Dermis microvascular lymphatic vessel endothelial cell (primary cell): ENCODE data around the gene DDX10. TPM values are rescaled to one million over a fixed set of nuclear protein-coding genes. Genes with fewer than 3 reads are reported as not detected.
A peak's percentile ranks its signal among the peaks of the same experiment; 100 is the strongest.
"Not testable (repeated sequence)": the region's sequence is repeated elsewhere in the genome, so short reads cannot be mapped to it uniquely, and the experiment has no call there.

Experiments used
- DNase-seq, 2 donors: peaks; one replicate each; pipeline versions ENCODE4 v3.0.0 to v3.0.0-alpha.2; 2010; ENCODE audit warnings: low read depth in 2 of 2
- total RNA-seq: library from RNA; depleted of rRNA; stranded (reverse); fragments of >200 nt; gene quantifications from 2 replicates; pipeline ENCODE4 v1.2.1, GENCODE V29; 2014

Gene DDX10
- total RNA-seq, 1 donor from 2014 or later, result 48.9 TPM

DNA sequence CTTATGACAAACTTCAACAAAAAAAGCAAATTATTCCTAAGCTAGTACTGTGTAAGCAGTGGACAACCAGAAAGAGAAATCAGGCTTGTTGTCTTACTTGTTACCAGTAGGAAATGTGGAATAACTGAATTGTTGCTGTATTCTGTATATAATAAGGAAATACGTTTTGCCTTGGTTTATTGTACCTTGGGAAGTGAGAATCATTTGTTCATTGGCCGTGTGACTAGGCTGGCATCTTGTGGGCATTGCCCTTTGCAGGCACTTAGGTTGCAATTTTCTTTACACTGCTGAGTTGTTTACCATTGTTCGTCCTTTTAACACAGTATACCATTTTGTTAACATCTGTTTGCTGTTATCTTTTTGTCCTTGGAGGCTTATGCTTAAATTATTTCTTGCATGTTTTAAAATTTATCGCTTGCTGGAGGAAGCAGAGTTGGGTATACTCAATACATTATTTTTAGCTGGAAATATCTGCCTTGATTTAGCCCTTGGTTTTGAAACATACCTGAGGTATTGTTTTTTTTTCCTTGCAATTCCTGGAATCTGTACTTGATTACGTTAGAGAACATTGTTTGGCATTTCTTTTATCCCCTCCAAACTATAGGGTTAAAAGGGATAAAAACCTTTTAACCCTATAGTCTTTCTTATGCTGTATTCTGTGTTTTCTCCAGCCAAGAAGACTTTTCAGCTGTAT lies 109.3 kb downstream of the DDX10 start:
- DNase-seq, result no peak

DNA sequence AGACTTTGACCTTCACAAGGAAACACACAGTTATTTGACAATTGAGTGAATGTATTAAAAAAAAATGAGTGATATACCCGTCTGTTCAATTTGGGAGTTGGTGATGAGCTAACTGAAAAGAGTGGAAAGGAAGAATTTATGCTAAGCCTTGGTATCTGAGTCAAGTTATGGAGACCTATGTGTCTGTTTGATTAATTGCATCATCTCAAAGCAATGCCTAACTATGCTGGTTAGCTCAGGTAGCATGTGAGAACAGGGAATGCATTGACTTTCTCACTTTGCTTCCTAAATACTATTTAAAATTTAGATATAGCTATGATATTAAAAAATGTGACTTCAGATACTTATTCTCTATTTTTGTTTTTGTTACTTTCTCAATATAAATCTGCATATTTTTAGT lies 110.5 kb downstream of the DDX10 start:
- DNase-seq, result no peak

- not testable (repeated sequence) for DNase-seq
These were observed 114.3 kb downstream of the DDX10 start for GRCh38 chr11:108779147-108779546.

- DNase-seq, result no peak
These were observed 115.2 kb downstream of the DDX10 start for GRCh38 chr11:108780119-108780518.

DNA sequence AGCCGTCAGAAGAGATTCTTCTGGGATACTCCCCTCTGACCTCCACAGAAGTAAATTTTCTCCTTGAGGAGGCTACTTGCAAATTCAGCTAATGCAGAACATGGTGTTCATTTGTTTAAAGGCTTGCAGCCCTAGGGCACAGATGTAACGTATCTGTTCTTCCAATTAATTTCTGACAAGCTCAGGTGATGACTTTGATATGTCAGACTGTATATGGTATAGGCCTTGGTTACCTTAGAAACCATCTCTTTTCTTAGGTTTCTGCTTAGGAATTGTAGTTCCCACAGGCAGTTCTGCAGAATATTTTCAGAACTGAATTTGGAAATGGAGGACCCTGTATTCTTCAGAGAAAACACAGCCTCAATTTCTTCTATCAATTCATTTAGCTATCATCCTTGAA lies 117.1 kb downstream of the DDX10 start:
- no peak for DNase-seq

- DNase-seq, result no peak
These were observed 121.6 kb downstream of the DDX10 start for GRCh38 chr11:108786281-108786990.

- DNase-seq, result no peak
These were observed 122.2 kb downstream of the DDX10 start for GRCh38 chr11:108787105-108787504.

- DNase-seq, result peak; percentile 47 to 68
These were observed 123.8 kb downstream of the DDX10 start for GRCh38 chr11:108788565-108789199.

DNA sequence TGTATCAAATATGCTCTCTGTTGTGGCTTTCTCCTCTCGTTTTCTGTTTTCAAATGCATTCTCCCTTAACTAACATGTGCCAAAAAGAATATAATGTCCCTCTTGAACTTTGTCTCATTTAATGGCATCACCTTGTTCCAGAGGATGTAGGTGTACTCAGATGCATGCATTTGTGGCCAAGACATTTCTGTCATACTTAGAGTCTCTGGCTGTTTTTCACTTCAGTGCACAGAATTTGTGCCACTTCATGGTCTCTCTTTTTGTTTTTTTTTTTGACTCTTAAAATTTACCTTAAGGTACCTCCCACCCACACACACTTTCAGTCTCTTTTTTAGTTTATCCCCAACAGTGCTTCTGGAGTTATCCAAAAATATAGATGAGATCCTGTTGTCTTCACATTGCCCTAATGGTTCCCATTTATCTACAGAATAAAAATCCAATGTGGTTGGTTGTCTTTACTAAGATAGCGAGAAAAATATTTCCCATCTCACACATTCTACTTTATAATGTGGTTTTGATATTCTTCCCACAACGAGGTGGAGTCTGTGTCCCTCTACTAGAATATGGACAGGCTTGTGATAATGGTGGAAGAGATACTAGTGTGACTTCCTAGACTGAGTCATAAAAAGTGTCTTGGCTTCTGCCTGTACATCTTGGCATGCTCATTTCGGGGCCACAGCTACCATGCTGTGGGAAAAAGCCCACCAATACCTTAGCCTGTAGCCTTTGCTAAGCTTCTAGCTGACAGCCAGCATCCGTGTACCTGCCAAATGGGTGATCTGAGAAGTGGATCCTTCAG lies 125.8 kb downstream of the DDX10 start:
- DNase-seq, result no peak

DNA sequence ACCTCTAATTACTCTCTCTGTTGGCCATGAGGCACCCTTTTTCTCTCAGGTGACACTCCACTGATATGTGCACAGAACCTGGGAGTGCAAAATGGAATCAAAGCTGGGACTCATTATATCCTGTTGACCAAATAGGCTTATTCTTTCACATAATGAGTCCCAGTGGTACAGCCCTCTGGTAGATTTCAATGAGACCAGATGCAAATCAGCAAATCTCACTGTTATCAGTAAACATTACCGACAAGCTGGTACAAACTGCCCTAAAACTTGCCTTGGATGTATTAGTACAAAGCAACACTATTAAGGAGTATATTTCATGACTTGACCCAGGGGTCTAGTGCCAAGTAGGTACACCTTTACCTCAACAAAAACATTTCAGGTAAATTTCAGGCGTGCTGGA lies 128.3 kb downstream of the DDX10 start:
- DNase-seq, result no peak

GRCh38 chr11:108793611-108794010 lies 128.7 kb downstream of the DDX10 start:
- DNase-seq, result no peak

DNA sequence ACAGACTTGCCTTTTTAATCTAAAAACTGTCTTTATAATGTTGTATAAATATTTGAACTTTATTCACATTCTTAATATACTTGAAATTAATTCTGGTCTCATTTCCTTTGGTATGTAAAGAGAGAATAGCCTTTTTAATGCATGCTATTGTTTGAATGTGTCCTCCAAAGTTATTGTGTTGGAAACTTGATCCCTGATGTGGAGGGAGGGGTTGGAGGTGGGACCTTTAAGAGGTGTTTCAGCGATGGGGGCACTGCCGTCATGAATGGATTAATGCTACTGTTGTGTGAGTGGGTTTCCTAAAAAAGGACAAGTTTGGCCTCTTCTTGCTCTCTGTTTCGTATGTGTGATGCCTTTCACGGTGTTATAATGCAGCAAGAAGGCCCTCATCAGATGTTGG lies 131.7 kb downstream of the DDX10 start:
- DNase-seq, result no peak

DNA sequence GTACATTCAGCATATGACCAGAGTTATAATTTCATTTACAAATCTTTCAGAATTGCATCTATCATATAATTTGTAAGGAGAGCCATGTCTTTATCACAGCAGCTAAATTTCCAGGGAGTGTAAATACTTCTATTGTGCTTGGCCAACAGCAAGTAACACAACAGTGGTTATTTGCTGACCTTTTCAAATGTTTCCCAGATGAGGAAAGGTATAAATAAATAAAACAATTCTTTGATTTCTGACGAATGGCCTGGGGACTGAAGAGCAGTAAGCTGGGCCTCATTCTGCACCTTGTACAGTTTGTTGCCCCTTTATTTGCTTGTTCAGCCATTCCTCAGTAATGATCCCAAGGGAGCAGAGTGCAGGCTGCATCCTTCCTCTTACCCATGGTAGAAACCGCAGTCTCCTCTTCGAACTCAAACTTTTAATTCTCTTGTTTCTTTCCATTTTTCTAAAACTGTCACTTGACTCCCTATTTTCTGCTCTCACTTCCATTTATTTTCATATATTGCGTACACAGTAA lies 132.8 kb downstream of the DDX10 start:
- DNase-seq, result no peak

- DNase-seq, result no peak
These were observed 137.6 kb downstream of the DDX10 start for GRCh38 chr11:108802492-108802891.

GRCh38 chr11:108803776-108804175 lies 138.9 kb downstream of the DDX10 start:
- no peak for DNase-seq

DNA sequence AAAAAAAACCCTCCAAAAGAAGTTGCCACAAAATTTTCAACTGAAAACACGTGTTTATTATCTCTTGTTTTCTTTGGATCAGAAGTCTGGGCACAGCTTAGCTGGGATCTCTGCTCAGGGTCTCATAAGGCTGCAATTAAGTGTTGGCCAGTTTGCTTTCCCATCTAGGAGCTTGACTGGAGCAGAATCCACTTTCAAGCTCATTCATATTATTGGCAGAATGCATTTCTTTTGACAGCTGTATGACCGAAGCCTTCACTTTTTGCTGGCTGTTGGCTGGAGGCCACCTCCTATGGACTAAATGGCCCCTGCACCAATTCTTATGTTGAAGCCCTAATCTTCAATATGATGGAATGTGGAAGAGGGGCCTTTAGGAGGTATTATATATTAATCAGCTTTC lies 139.6 kb downstream of the DDX10 start:
- DNase-seq, result no peak

- DNase-seq, result no peak
These were observed 140.2 kb downstream of the DDX10 start for GRCh38 chr11:108805030-108805429.

DNA sequence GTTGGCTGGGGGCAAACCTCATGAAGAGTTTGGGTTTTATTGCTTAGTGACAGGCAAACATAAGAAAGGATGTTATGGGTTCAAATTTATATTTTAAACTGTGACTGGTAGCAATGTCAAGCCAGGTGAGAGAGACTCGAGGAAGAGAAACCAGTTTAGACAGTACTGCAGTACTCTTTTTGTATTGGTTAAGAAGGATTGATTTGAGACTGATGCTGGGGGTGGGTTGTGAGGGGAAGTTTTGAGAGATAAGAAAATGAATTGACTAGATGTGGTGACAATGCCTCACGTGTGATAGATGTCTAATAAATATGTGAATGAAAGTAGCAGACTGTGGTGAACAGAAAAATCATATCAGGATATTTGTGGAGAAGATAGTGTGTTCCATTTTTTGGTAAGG lies 142.4 kb downstream of the DDX10 start:
- DNase-seq, result no peak

DNA sequence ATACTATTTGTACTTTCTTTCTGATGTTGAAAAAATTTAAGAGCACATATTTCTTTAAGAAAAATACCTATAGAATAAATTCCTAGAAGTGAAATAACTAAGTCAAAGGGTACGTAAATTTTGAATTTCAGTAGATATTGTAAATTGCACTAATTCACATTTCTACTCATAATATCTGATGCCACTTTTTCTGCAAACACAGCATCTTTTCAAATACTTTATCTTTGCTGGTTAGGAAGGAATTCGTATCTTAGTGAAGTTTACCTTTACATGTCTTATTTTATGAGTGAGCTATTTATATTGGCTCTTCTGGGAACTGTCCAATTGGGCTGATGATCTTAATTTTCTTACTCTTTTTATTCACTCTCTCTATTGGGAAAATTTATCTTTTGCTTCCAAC lies 148.2 kb downstream of the DDX10 start:
- no peak for DNase-seq

DNA sequence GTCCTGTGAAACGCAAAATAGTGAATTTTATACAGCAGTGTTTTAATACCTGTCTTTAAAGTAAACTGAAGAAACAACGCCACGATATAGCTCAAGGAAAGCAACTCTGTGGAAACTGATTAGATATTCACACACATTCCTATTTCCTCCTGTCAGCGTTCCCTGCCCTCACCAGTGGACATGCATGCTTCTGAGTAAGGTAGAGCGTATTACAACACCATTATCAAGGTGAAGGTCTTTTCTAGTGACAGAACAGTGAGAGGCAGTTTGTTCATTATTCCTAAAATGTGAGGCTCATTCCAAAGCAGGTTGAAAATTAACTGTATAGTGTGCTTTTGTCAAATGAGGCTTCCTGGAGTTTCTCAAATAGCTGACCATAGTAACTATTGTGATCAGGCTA lies 153.1 kb downstream of the DDX10 start:
- no peak for DNase-seq

DNA sequence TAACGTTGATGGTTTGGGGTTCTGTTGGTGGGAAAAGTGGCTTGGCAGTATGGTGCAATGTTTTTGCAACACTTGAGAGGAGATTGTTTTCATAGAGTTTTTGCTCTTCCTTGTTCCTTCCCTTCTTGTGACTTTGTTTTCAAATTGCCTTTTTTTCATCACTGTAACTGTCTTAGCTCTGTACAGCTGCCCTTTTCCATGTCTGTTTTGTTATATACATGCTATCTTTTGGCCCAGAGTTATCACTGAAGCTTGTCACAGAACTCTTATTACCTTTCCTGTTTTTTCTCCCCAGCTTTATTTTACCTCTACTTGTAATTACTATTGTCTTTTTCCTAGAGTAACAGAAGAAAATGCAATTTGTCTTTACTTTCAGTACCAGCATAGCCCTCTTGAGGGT lies 154.1 kb downstream of the DDX10 start:
- peak in 1 of 2 donors; percentile 59 for DNase-seq

- no peak for DNase-seq
These were observed 155.1 kb downstream of the DDX10 start for GRCh38 chr11:108819957-108820356.
